ENCODE measurements around the gene TMEM134. TPM values are rescaled to one million over a fixed set of nuclear protein-coding genes. Genes with fewer than 3 reads are reported as not detected.

Gene TMEM134
- total and polyA plus RNA-seq, 10 of the 15 experiments (the other 5 are each of a cell fraction or from before 2014, with no cell fraction given), result 1.6 to 93.8 (median 27.8) TPM

GRCh38 chr11:67438158-67438902, 30.7 kb downstream of the TMEM134 start (continued):
- TF ChIP-seq NFXL1 (IDR thresholded peaks at IDR 0.05; ENCODE audit: borderline replicate concordance) (peak; percentile 75; the same call in 1 of the 2 replicates), ZNF207 (IDR thresholded peaks at IDR 0.05; ENCODE audit: borderline replicate concordance) (no peak), IRF4 (IDR thresholded peaks at IDR 0.05; ENCODE audit: low read depth, low read length) (no peak), POLR2AphosphoS2 (IDR thresholded peaks at IDR 0.05; ENCODE audit: low read depth, low read length) (no peak), CBX5 (IDR thresholded peaks at IDR 0.05; ENCODE audit: low read depth) (no peak), ZBTB40 (IDR thresholded peaks at IDR 0.05; ENCODE audit: borderline replicate concordance) (no peak), CHD1 (IDR thresholded peaks at IDR 0.05; ENCODE audit: low read depth, low read length) (peak; percentile 37; the same call in 1 of the 2 replicates), JUND (IDR thresholded peaks at IDR 0.05; ENCODE audit: low read depth, low read length) (no peak), RCOR1 (conservative IDR thresholded peaks at IDR 0.05; ENCODE audit: low read depth, low read length) (no peak), SMC3 (IDR thresholded peaks at IDR 0.05; ENCODE audit: borderline replicate concordance, low read length) (no peak), HDAC6 (IDR thresholded peaks at IDR 0.05; ENCODE audit: unreplicated experiment) (no peak), TARDBP (IDR thresholded peaks at IDR 0.05; ENCODE audit: borderline replicate concordance) (no peak), ZNF622 (IDR thresholded peaks at IDR 0.05) (no peak), BACH1 (IDR thresholded peaks at IDR 0.05; ENCODE audit: borderline replicate concordance) (peak; percentile 7; the same call in 1 of the 2 replicates), CEBPB (IDR thresholded peaks at IDR 0.05; ENCODE audit: borderline replicate concordance in 1 of 2, low read depth in 2 of 2, low read length in 2 of 2) (no peak), NFYB (IDR thresholded peaks at IDR 0.05; ENCODE audit: insufficient read depth, low read depth, low read length) (no peak), POLR2A (IDR thresholded peaks at IDR 0.05; ENCODE audit: low read depth, low read length) (peak; percentile 81), GATAD2B (conservative IDR thresholded peaks at IDR 0.05; ENCODE audit: low read depth) (peak; percentile 61; the same call in 1 of the 2 replicates), IKZF2 (IDR thresholded peaks at IDR 0.05) (no peak), HDGF (IDR thresholded peaks at IDR 0.05) (peak; percentile 70; the same call in 1 of the 2 replicates), KLF5 (IDR thresholded peaks at IDR 0.05; ENCODE audit: partially characterized antibody) (no peak)
- TF ChIP-seq, protein P1, sequence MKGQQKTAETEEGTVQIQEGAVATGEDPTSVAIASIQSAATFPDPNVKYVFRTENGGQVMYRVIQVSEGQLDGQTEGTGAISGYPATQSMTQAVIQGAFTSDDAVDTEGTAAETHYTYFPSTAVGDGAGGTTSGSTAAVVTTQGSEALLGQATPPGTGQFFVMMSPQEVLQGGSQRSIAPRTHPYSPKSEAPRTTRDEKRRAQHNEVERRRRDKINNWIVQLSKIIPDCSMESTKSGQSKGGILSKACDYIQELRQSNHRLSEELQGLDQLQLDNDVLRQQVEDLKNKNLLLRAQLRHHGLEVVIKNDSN (IDR thresholded peaks at IDR 0.05; ENCODE audit: borderline replicate concordance, extremely low read length, insufficient read depth, low read depth, low read length), result no peak
- TF ChIP-seq, protein P2, sequence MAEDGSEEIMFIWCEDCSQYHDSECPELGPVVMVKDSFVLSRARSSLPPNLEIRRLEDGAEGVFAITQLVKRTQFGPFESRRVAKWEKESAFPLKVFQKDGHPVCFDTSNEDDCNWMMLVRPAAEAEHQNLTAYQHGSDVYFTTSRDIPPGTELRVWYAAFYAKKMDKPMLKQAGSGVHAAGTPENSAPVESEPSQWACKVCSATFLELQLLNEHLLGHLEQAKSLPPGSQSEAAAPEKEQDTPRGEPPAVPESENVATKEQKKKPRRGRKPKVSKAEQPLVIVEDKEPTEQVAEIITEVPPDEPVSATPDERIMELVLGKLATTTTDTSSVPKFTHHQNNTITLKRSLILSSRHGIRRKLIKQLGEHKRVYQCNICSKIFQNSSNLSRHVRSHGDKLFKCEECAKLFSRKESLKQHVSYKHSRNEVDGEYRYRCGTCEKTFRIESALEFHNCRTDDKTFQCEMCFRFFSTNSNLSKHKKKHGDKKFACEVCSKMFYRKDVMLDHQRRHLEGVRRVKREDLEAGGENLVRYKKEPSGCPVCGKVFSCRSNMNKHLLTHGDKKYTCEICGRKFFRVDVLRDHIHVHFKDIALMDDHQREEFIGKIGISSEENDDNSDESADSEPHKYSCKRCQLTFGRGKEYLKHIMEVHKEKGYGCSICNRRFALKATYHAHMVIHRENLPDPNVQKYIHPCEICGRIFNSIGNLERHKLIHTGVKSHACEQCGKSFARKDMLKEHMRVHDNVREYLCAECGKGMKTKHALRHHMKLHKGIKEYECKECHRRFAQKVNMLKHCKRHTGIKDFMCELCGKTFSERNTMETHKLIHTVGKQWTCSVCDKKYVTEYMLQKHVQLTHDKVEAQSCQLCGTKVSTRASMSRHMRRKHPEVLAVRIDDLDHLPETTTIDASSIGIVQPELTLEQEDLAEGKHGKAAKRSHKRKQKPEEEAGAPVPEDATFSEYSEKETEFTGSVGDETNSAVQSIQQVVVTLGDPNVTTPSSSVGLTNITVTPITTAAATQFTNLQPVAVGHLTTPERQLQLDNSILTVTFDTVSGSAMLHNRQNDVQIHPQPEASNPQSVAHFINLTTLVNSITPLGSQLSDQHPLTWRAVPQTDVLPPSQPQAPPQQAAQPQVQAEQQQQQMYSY (CRISPR knock-in tag; IDR thresholded peaks at IDR 0.05), result no peak

All from GM12878 (cell line).